HEK293 (cell line): Measurements from ENCODE around the gene UGT1A1.

Experiments used
- CTCF ChIA-PET: fragments of 350-600 bp; formaldehyde crosslinking; extraction: SDS; loops from one replicate; lab custom pipeline; 2021; ENCODE audit warnings: antibody characterized with exemption; lab: Yijun Ruan, JAX
- POLR2A ChIA-PET: fragments of 300-600 bp; formaldehyde crosslinking; extraction: SDS; loops from one replicate; lab custom pipeline; 2020; ENCODE audit warnings: antibody characterized with exemption, inconsistent platforms; lab: Yijun Ruan, JAX
- H3K27ac ChIP-seq: fragments of 200-500 bp; sonication (Bioruptor generic); 2 replicates; pipeline ENCODE4 v1.5.1; 2014; ENCODE audit warnings: low read depth, low read length, control low read depth, inconsistent platforms; ENCODE audit errors: extremely low read depth
- H3K36me3 ChIP-seq, 2 experiments: fragments of 200-500 bp in 1 of 2; sonication (Bioruptor generic) in 1 of 2; 1 replicate in 1 of 2; 2 replicates in 1 of 2; pipeline ENCODE4 v1.5.1; 2014 to 2017; ENCODE audit warnings: inconsistent platforms in 2 of 2, low read length in 2 of 2; ENCODE audit not compliant: control insufficient read depth in 2 of 2, insufficient read depth in 1 of 2
- H3K4me1 ChIP-seq: fragments of 200-500 bp; sonication (Bioruptor generic); 2 replicates; pipeline ENCODE4 v1.5.1; 2014; ENCODE audit warnings: mild to moderate bottlenecking, low read length, inconsistent platforms; ENCODE audit not compliant: control insufficient read depth, insufficient read depth
- H3K4me3 ChIP-seq: 2 replicates; pipeline ENCODE4 v1.5.1; 2011; ENCODE audit warnings: low read depth, mild to moderate bottlenecking, control low read depth, low read length, moderate library complexity
- H3K9me3 ChIP-seq: fragments of 200-500 bp; sonication (Bioruptor generic); 2 replicates; pipeline ENCODE4 v1.5.1; 2014; ENCODE audit warnings: low read depth, low read length, inconsistent platforms; ENCODE audit not compliant: control insufficient read depth, insufficient read depth
- GLIS2 ChIP-seq: fragments of 450-650 bp; formaldehyde crosslinking; IDR thresholded peaks from 2 replicates; pipeline ENCODE4 v1.5.1; 2016; ENCODE audit warnings: missing biosample characterization, missing genetic modification characterization
- MYNN ChIP-seq: fragments of 450-650 bp; formaldehyde crosslinking; IDR thresholded peaks from 2 replicates; pipeline ENCODE4 v1.5.1; 2016; ENCODE audit warnings: missing biosample characterization, missing genetic modification characterization, borderline replicate concordance
- SCRT2 ChIP-seq: fragments of 450-650 bp; formaldehyde crosslinking; IDR thresholded peaks from 2 replicates; pipeline ENCODE4 v1.5.1; 2016; ENCODE audit warnings: missing biosample characterization, missing genetic modification characterization
- ZFP37 ChIP-seq: fragments of 450-650 bp; formaldehyde crosslinking; IDR thresholded peaks from 2 replicates; pipeline ENCODE4 v1.5.1; 2016; ENCODE audit warnings: missing biosample characterization, missing genetic modification characterization
- ZNF112 ChIP-seq: fragments of 450-650 bp; formaldehyde crosslinking; IDR thresholded peaks from 2 replicates; pipeline ENCODE4 v1.5.0; 2017; ENCODE audit warnings: missing biosample characterization, missing genetic modification characterization
- ZNF174 ChIP-seq: fragments of 450-650 bp; formaldehyde crosslinking; IDR thresholded peaks from 2 replicates; pipeline ENCODE4 v1.5.0; 2017; ENCODE audit warnings: missing biosample characterization, mild to moderate bottlenecking, missing genetic modification characterization
- ZNF175 ChIP-seq: fragments of 450-650 bp; formaldehyde crosslinking; IDR thresholded peaks from 2 replicates; pipeline ENCODE4 v1.5.1; 2016; ENCODE audit warnings: missing biosample characterization, missing genetic modification characterization
- ZNF221 ChIP-seq: fragments of 450-650 bp; formaldehyde crosslinking; IDR thresholded peaks from 2 replicates; pipeline ENCODE4 v1.5.1; 2017; ENCODE audit warnings: missing biosample characterization, missing genetic modification characterization, borderline replicate concordance
- ZNF23 ChIP-seq: fragments of 450-650 bp; formaldehyde crosslinking; IDR thresholded peaks from 2 replicates; pipeline ENCODE4 v1.5.1; 2016; ENCODE audit warnings: missing biosample characterization, missing genetic modification characterization, borderline replicate concordance
- ZNF266 ChIP-seq: fragments of 450-650 bp; formaldehyde crosslinking; IDR thresholded peaks from 2 replicates; pipeline ENCODE4 v1.5.1; 2016; ENCODE audit warnings: missing biosample characterization, missing genetic modification characterization, low read depth
- ZNF366 ChIP-seq: fragments of 450-650 bp; formaldehyde crosslinking; conservative IDR thresholded peaks from 2 replicates; pipeline ENCODE4 v1.5.1; 2016; ENCODE audit warnings: missing biosample characterization, missing genetic modification characterization
- ZNF423 ChIP-seq: fragments of 450-650 bp; formaldehyde crosslinking; IDR thresholded peaks from 2 replicates; pipeline ENCODE4 v1.5.1; 2016; ENCODE audit warnings: missing biosample characterization, missing genetic modification characterization
- ZNF501 ChIP-seq: fragments of 450-650 bp; formaldehyde crosslinking; IDR thresholded peaks from 2 replicates; pipeline ENCODE4 v1.5.1; 2016; ENCODE audit warnings: missing biosample characterization, missing genetic modification characterization
- ZNF521 ChIP-seq: fragments of 450-650 bp; formaldehyde crosslinking; IDR thresholded peaks from 2 replicates; pipeline ENCODE4 v1.5.1; 2017; ENCODE audit warnings: missing biosample characterization, mild to moderate bottlenecking, missing genetic modification characterization
- ZNF548 ChIP-seq: fragments of 450-650 bp; formaldehyde crosslinking; IDR thresholded peaks from 2 replicates; pipeline ENCODE4 v1.5.1; 2016; ENCODE audit warnings: missing biosample characterization, missing genetic modification characterization
- ZNF560 ChIP-seq: fragments of 450-650 bp; formaldehyde crosslinking; IDR thresholded peaks from 2 replicates; pipeline ENCODE4 v1.5.1; 2017; ENCODE audit warnings: missing biosample characterization, missing genetic modification characterization, borderline replicate concordance
- ZNF76 ChIP-seq: fragments of 450-650 bp; formaldehyde crosslinking; IDR thresholded peaks from 2 replicates; pipeline ENCODE4; 2016; ENCODE audit warnings: low read depth, missing biosample characterization, missing genetic modification characterization, borderline replicate concordance
- ZNF837 ChIP-seq: fragments of 450-650 bp; formaldehyde crosslinking; IDR thresholded peaks from 2 replicates; pipeline ENCODE4 v1.5.1; 2016; ENCODE audit warnings: missing biosample characterization, missing genetic modification characterization
- TF ChIP-seq, protein P1 (sequence below): fragments of 450-650 bp; formaldehyde crosslinking; IDR thresholded peaks from 2 replicates; pipeline ENCODE4 v1.5.1; 2016; ENCODE audit warnings: missing biosample characterization, missing genetic modification characterization
- TF ChIP-seq, protein P2 (sequence below): fragments of 450-650 bp; formaldehyde crosslinking; IDR thresholded peaks from 2 replicates; pipeline ENCODE4 v1.5.1; 2016; ENCODE audit warnings: missing biosample characterization, missing genetic modification characterization
- TF ChIP-seq, protein P3 (sequence below): fragments of 450-650 bp; formaldehyde crosslinking; IDR thresholded peaks from 2 replicates; pipeline ENCODE4 v1.5.1; 2016; ENCODE audit warnings: missing biosample characterization, missing genetic modification characterization
- TF ChIP-seq, protein P4 (sequence below): fragments of 450-650 bp; formaldehyde crosslinking; IDR thresholded peaks from 2 replicates; pipeline ENCODE4 v1.5.1; 2016; ENCODE audit warnings: missing biosample characterization, missing genetic modification characterization

Gene UGT1A1

DNA sequence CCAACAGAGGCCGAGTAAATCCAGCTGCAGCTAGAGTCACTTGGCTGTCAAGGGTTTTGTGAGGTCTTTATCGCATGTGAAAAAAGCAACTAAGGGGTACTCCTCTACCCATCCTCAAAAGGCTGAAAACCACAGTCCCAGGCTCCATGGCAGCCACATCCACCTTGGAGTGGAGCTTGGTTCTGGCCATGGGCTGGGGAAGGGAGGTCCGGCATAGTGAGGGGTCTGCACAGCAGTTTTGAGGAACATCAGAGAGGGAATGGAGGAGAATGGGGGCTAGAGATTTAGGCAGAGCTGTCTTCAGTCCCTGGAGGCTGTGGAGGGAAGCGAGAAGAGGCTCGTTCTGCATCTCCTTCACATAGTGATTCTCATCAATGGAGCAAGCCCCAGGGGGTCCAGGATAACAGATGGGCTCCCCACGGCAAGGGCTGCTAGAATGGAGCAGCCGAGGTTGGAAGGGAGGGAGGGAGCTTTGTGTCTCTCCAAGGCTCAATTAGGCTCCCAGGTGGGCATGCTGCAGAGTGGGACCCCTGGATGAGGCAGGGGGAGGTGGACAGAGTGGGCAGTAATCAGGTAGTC, 39.1 kb downstream of the UGT1A1 start:
- ChIA-PET CTCF (no interaction called here), POLR2A (no interaction called here)
- Histone ChIP-seq H3K36me3 (no peaks in the 10 kb centered on the region), H3K4me3 (no peak overlapping the region), H3K9me3 (no peaks in the 10 kb centered on the region), H3K27ac (no peak overlapping the region), H3K4me1 (no peaks in the 10 kb centered on the region)
- TF ChIP-seq ZNF366 (tag by site-specific recombination) (no peak), ZNF521 (tag by site-specific recombination) (no peak), ZNF501 (tag by site-specific recombination) (no peak)
- TF ChIP-seq, protein P1, sequence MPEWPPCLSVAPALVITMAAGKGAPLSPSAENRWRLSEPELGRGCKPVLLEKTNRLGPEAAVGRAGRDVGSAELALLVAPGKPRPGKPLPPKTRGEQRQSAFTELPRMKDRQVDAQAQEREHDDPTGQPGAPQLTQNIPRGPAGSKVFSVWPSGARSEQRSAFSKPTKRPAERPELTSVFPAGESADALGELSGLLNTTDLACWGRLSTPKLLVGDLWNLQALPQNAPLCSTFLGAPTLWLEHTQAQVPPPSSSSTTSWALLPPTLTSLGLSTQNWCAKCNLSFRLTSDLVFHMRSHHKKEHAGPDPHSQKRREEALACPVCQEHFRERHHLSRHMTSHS (tag by site-specific recombination), result no peak

DNA sequence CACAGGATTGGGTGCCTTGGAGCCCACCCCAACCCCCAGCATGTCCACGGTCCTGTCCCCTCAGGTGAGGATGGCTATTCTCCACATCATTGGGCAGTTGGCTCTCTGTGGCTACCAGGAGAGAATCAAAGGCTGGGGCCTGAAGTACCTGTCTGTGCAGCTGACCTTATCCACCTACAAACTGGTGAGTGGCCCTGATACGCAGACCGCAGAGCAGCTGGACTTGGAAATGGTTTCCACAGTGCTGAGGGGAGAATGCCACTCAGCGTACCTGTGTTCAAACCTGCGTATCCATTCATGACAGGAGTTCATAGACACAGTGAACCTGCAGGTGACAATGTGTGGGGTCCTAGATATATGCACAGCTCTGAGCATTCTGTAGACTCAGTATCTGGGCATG, 39.6 kb downstream of the UGT1A1 start:
- no peaks in the 10 kb centered on the region for H3K9me3 ChIP-seq
- TF ChIP-seq, protein P2, sequence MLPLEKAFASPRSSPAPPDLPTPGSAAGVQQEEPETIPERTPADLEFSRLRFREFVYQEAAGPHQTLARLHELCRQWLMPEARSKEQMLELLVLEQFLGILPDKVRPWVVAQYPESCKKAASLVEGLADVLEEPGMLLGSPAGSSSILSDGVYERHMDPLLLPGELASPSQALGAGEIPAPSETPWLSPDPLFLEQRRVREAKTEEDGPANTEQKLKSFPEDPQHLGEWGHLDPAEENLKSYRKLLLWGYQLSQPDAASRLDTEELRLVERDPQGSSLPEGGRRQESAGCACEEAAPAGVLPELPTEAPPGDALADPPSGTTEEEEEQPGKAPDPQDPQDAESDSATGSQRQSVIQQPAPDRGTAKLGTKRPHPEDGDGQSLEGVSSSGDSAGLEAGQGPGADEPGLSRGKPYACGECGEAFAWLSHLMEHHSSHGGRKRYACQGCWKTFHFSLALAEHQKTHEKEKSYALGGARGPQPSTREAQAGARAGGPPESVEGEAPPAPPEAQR (tag by site-specific recombination), result no peak
- no peak for TF ChIP-seq ZNF560 (tag by site-specific recombination)
- ChIA-PET CTCF (no interaction called here), POLR2A (no interaction called here)
- no peak overlapping the region for H3K27ac ChIP-seq
- H3K4me1 ChIP-seq, result no peaks in the 10 kb centered on the region
- no peak overlapping the region for H3K4me3 ChIP-seq
- H3K36me3 ChIP-seq, result no peaks in the 10 kb centered on the region

DNA sequence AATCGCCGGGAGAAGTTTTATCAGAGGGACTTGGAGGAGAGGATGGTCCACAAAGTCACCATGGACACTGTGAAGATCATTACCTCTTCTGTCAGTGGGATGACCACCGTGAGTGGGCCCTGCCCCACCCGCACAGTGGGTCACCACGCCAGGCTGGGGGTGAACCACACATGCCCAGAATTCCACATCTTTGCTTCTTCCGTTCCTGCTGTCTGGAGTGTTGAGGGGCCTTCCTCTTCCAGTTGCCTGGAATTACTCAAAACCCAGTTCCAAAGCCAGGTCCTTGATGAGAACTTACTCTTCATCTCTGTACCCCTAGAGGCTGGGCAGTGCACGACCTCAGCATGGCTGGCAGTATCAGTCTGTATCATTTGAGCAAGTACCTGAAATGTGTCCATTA, 40.1 kb downstream of the UGT1A1 start:
- POLR2A ChIA-PET, result no interaction called here
- TF ChIP-seq ZNF837 (tag by site-specific recombination) (no peak), ZNF23 (tag by site-specific recombination) (no peak), ZNF175 (tag by site-specific recombination) (no peak), ZNF560 (tag by site-specific recombination) (no peak), ZNF76 (tag by site-specific recombination) (no peak), ZNF174 (tag by site-specific recombination) (no peak), ZNF266 (tag by site-specific recombination) (no peak), GLIS2 (tag by site-specific recombination) (no peak), ZNF221 (tag by site-specific recombination) (no peak), ZNF366 (tag by site-specific recombination) (no peak), SCRT2 (no peak), MYNN (tag by site-specific recombination) (no peak), ZNF112 (no peak), ZFP37 (tag by site-specific recombination) (no peak), ZNF423 (no peak), ZNF548 (no peak)
- TF ChIP-seq, protein P1 (tag by site-specific recombination), result no peak
- TF ChIP-seq, protein P3, sequence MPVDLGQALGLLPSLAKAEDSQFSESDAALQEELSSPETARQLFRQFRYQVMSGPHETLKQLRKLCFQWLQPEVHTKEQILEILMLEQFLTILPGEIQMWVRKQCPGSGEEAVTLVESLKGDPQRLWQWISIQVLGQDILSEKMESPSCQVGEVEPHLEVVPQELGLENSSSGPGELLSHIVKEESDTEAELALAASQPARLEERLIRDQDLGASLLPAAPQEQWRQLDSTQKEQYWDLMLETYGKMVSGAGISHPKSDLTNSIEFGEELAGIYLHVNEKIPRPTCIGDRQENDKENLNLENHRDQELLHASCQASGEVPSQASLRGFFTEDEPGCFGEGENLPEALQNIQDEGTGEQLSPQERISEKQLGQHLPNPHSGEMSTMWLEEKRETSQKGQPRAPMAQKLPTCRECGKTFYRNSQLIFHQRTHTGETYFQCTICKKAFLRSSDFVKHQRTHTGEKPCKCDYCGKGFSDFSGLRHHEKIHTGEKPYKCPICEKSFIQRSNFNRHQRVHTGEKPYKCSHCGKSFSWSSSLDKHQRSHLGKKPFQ (tag by site-specific recombination), result no peak
- TF ChIP-seq, protein P4, sequence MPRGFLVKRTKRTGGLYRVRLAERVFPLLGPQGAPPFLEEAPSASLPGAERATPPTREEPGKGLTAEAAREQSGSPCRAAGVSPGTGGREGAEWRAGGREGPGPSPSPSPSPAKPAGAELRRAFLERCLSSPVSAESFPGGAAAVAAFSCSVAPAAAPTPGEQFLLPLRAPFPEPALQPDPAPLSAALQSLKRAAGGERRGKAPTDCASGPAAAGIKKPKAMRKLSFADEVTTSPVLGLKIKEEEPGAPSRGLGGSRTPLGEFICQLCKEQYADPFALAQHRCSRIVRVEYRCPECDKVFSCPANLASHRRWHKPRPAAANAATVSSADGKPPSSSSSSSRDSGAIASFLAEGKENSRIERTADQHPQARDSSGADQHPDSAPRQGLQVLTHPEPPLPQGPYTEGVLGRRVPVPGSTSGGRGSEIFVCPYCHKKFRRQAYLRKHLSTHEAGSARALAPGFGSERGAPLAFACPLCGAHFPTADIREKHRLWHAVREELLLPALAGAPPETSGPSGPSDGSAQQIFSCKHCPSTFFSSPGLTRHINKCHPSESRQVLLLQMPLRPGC, result no peak
- TF ChIP-seq, protein P2 (tag by site-specific recombination), result no peak

More for the DNA sequence above, 40.1 kb downstream of the UGT1A1 start:
- no peak overlapping the region for H3K4me3 ChIP-seq
- H3K27ac ChIP-seq, result no peak overlapping the region
- no peaks in the 10 kb centered on the region for H3K36me3 ChIP-seq
- CTCF ChIA-PET, result no interaction called here
- H3K9me3 ChIP-seq, result no peaks in the 10 kb centered on the region
- H3K4me1 ChIP-seq, result no peaks in the 10 kb centered on the region
